H1 (cell line): ENCODE data around the gene REELD1. TPM values are rescaled to one million over a fixed set of nuclear protein-coding genes. Genes with fewer than 3 reads are reported as not detected.

Experiments used
- CTCF ChIA-PET: fragments of 300-600 bp; sonication (Branson Sonifier 250); formaldehyde crosslinking; loops from one replicate; lab custom pipeline; 2021; ENCODE audit not compliant: partially characterized antibody; lab: Charles Lee
- POLR2A ChIA-PET: fragments of 300-600 bp; sonication (Branson Sonifier 250); formaldehyde crosslinking; loops from one replicate; lab custom pipeline; 2021; ENCODE audit warnings: inconsistent platforms; ENCODE audit not compliant: partially characterized antibody; lab: Charles Lee
- DNase-seq, 2 experiments: peaks; one replicate each; pipeline versions ENCODE4 v3.0.0 to v3.0.0-alpha.2; 2010 to 2022; ENCODE audit warnings: low spot score in 2 of 2, low read depth in 1 of 2, mixed read lengths in 1 of 2
- FAIRE-seq: peaks from 2 replicates; lab custom pipeline; 2011; peaks lifted over from hg19 to GRCh38; lab: Jason Lieb, UNC
- H2AFZ ChIP-seq: 2 replicates; pipeline ENCODE4 v1.8.1; 2012; ENCODE audit warnings: low read length, inconsistent platforms
- H2AK5ac ChIP-seq: 2 replicates; pipeline ENCODE4 v1.6.1; 2013; ENCODE audit warnings: low read depth, low read length
- H2BK120ac ChIP-seq: replicated peaks from 2 replicates; pipeline ENCODE3; 2013; ENCODE audit warnings: low read depth, low read length, inconsistent platforms
- H2BK12ac ChIP-seq: 2 replicates; pipeline ENCODE4 v1.6.1; 2013; ENCODE audit warnings: low read depth, low read length
- H2BK15ac ChIP-seq: 2 replicates; pipeline ENCODE4 v1.6.1; 2013; ENCODE audit warnings: low read length
- H2BK20ac ChIP-seq: 2 replicates; pipeline ENCODE4 v1.6.1; 2013; ENCODE audit warnings: low read length
- H2BK5ac ChIP-seq: 2 replicates; pipeline ENCODE4 v1.6.1; 2013; ENCODE audit warnings: low read depth, low read length
- H3K14ac ChIP-seq: 2 replicates; pipeline ENCODE4 v1.6.1; 2013; ENCODE audit warnings: inconsistent platforms; ENCODE audit not compliant: insufficient read length
- H3K18ac ChIP-seq: 2 replicates; pipeline ENCODE4 v1.6.1; 2013; ENCODE audit warnings: low read length; ENCODE audit errors: extremely low read depth
- H3K23ac ChIP-seq: 2 replicates; pipeline ENCODE4 v1.6.1; 2013; ENCODE audit warnings: inconsistent platforms; ENCODE audit not compliant: insufficient read length
- H3K23me2 ChIP-seq: 2 replicates; pipeline ENCODE4 v1.6.1; 2013; ENCODE audit warnings: low read depth, low read length
- H3K27ac ChIP-seq: 2 replicates; pipeline ENCODE4 v1.6.1; 2011; ENCODE audit warnings: low read depth, low read length, inconsistent platforms
- H3K27me3 ChIP-seq, 4 experiments: replicated peaks in 1 of 4; 1 replicate in 1 of 4; 2 replicates in 3 of 4; pipeline versions ENCODE4 v1.6.1 to v1.8.1; 2011 to 2013; ENCODE audit warnings: low read length in 3 of 4, mild to moderate bottlenecking in 3 of 4, inconsistent platforms in 2 of 4, mixed read lengths in 2 of 4, moderate library complexity in 1 of 4; ENCODE audit not compliant: control insufficient read depth in 3 of 4, insufficient read depth in 3 of 4; ENCODE audit errors: extremely low read depth in 1 of 4
- H3K36me3 ChIP-seq, 4 experiments: 2 replicates each; pipeline versions ENCODE4 v1.6.1 to v1.8.1; 2011 to 2013; ENCODE audit warnings: mild to moderate bottlenecking in 4 of 4, low read length in 3 of 4, moderate library complexity in 2 of 4, control low read depth in 1 of 4, inconsistent platforms in 1 of 4; ENCODE audit not compliant: insufficient read depth in 4 of 4, control insufficient read depth in 2 of 4
- H3K4ac ChIP-seq: replicated peaks from 2 replicates; pipeline ENCODE3; 2013; ENCODE audit warnings: low read length, low read depth, mixed read lengths, inconsistent platforms; ENCODE audit not compliant: insufficient read length
- H3K4me1 ChIP-seq, 4 experiments: replicated peaks in 1 of 4; 1 replicate in 1 of 4; 2 replicates in 3 of 4; pipeline versions ENCODE4 v1.6.1 to v1.8.1; 2011 to 2013; ENCODE audit warnings: low read length in 3 of 4, inconsistent platforms in 2 of 4, mixed read lengths in 1 of 4; ENCODE audit not compliant: insufficient read depth in 4 of 4, control insufficient read depth in 3 of 4
- H3K4me2 ChIP-seq, 2 experiments: 2 replicates each; pipeline versions ENCODE4 v1.6.1 to v1.8.1; 2011 to 2013; ENCODE audit warnings: low read depth in 2 of 2, low read length in 2 of 2, control low read depth in 1 of 2, inconsistent platforms in 1 of 2, mild to moderate bottlenecking in 1 of 2; ENCODE audit not compliant: insufficient read depth in 1 of 2
- H3K4me3 ChIP-seq, 4 experiments: fragments of 200-600, 300-600 bp in 1 of 4; sonication (generic), shearing (Covaris generic), sonication (Bioruptor Twin) in 1 of 4; 2 replicates each; pipeline versions ENCODE4 v1.5.1 to v1.8.1; 2011 to 2016; ENCODE audit warnings: low read length in 4 of 4, low read depth in 3 of 4, control low read depth in 2 of 4, inconsistent platforms in 2 of 4, mild to moderate bottlenecking in 2 of 4, mixed read lengths in 1 of 4, moderate library complexity in 1 of 4; ENCODE audit not compliant: insufficient read depth in 2 of 4; ENCODE audit errors: extremely low read depth in 1 of 4
- H3K56ac ChIP-seq: replicated peaks from 2 replicates; pipeline ENCODE3; 2013; ENCODE audit warnings: low read depth, mild to moderate bottlenecking, mixed read lengths, low read length, inconsistent platforms; ENCODE audit not compliant: insufficient read length
- H3K79me1 ChIP-seq: 2 replicates; pipeline ENCODE4 v1.6.1; 2013; ENCODE audit warnings: low read depth, low read length, control low read depth
- H3K79me2 ChIP-seq, 2 experiments: 2 replicates each; pipeline versions ENCODE4 v1.6.1 to v1.8.1; 2012 to 2013; ENCODE audit warnings: low read length in 2 of 2, mild to moderate bottlenecking in 2 of 2, inconsistent platforms in 1 of 2; ENCODE audit not compliant: insufficient read depth in 2 of 2, control insufficient read depth in 1 of 2
- H3K9ac ChIP-seq, 4 experiments: replicated peaks in 1 of 4; 1 replicate in 1 of 4; 2 replicates in 3 of 4; pipeline versions ENCODE4 v1.6.1 to v1.8.1; 2011 to 2013; ENCODE audit warnings: low read depth in 3 of 4, low read length in 3 of 4, control low read depth in 2 of 4, mild to moderate bottlenecking in 2 of 4, moderate library complexity in 2 of 4, inconsistent platforms in 1 of 4; ENCODE audit errors: extremely low read depth in 1 of 4
- H3K9me3 ChIP-seq, 2 experiments: 2 replicates each; pipeline versions ENCODE4 v1.6.1 to v1.8.1; 2012 to 2013; ENCODE audit warnings: mild to moderate bottlenecking in 2 of 2, moderate library complexity in 2 of 2, control low read depth in 1 of 2, inconsistent platforms in 1 of 2, low read depth in 1 of 2, low read length in 1 of 2, mixed read lengths in 1 of 2; ENCODE audit not compliant: insufficient read depth in 2 of 2
- H4K20me1 ChIP-seq, 2 experiments: replicated peaks in 1 of 2; 2 replicates each; pipeline versions ENCODE3 to v1.8.1; 2011 to 2013; ENCODE audit warnings: inconsistent platforms in 2 of 2, low read length in 2 of 2, mild to moderate bottlenecking in 1 of 2; ENCODE audit not compliant: insufficient read depth in 2 of 2, control insufficient read depth in 1 of 2
- H4K5ac ChIP-seq: 2 replicates; pipeline ENCODE4 v1.6.1; 2013; ENCODE audit warnings: low read length, low read depth, mixed read lengths, inconsistent platforms; ENCODE audit not compliant: insufficient read length
- H4K8ac ChIP-seq: 2 replicates; pipeline ENCODE4 v1.8.0; 2013; ENCODE audit warnings: mild to moderate bottlenecking, moderate library complexity, low read length, inconsistent platforms; ENCODE audit not compliant: insufficient read depth; ENCODE audit errors: extremely low read depth
- H4K91ac ChIP-seq: replicated peaks from 2 replicates; pipeline ENCODE3; 2013; ENCODE audit warnings: low read length, mixed read lengths, inconsistent platforms; ENCODE audit not compliant: insufficient read length
- BCL11A ChIP-seq, 2 experiments: IDR thresholded peaks; one replicate each; pipeline ENCODE4 v1.6.1; 2011; ENCODE audit warnings: low read depth in 2 of 2, low read length in 2 of 2, mild to moderate bottlenecking in 2 of 2
- YY1 ChIP-seq: IDR thresholded peaks from 2 replicates; pipeline ENCODE4 v1.6.1; 2011; ENCODE audit warnings: low read depth, mild to moderate bottlenecking, low read length
- polyA plus RNA-seq, 7 experiments: library from polyadenylated mRNA; depleted of rRNA in 3 of 7; stranded (reverse) in 5 of 7; unstranded in 2 of 7; fragments of >200 nt in 5 of 7; fragments of 200-250 nt in 2 of 7; gene quantifications; 1 replicate in 5 of 7; 2 replicates in 1 of 7; 4 replicates in 1 of 7; pipeline versions ENCODE4 v1.2.1 to v1.2.3, GENCODE V29; 2011 to 2013; ENCODE audit warnings: missing spikeins in 2 of 7, mixed read lengths in 2 of 7
- total RNA-seq: library from RNA; stranded (reverse); fragmentation: NEBNext Ultra II Directional; extraction: Animal tissue kit (Norgen Biotek cat#: 25700); gene quantifications from 2 replicates; pipeline ENCODE4 v1.2.1, GENCODE V29; 2021

REELD1 gene
- total and polyA plus RNA-seq, 2 of the 8 experiments (the other 6 are each of a cell fraction or from before 2014, with no cell fraction given): 0.03 TPM; not detected in 1

GRCh38 chr4:146229406-146229805 lies 15.1 kb downstream of the REELD1 start:
- no peak overlapping the region for H4K5ac ChIP-seq
- H3K27ac ChIP-seq: no peak overlapping the region
- no peak overlapping the region for H2BK5ac ChIP-seq
- H4K8ac ChIP-seq: no peak overlapping the region
- H2AK5ac ChIP-seq: no peak overlapping the region
- H4K20me1 ChIP-seq: no peaks in the 10 kb centered on the region
- no peak overlapping the region for H3K14ac ChIP-seq
- no peak overlapping the region for H3K4me2 ChIP-seq
- H2BK20ac ChIP-seq: no peak overlapping the region
- no peaks in the 10 kb centered on the region for H3K4me1 ChIP-seq
- no peak overlapping the region for H3K4ac ChIP-seq
- no peaks in the 10 kb centered on the region for H3K23me2 ChIP-seq
- H3K27me3 ChIP-seq: no peaks in the 10 kb centered on the region
- no peaks in the 10 kb centered on the region for H3K36me3 ChIP-seq
- FAIRE-seq (no peak), DNase-seq (no peak)
- H3K79me1 ChIP-seq: no peaks in the 10 kb centered on the region
- no peak overlapping the region for H2BK15ac ChIP-seq
- H3K18ac ChIP-seq: no peak overlapping the region
- H3K9ac ChIP-seq: no peak overlapping the region
- ChIA-PET POLR2A (no interaction called here), CTCF (interaction anchor here (0.8 to 1.5 kb wide), 4 partner anchors 11 to 396 kb away, joined by 3 to 8 read pairs (median 3); no protein-coding TSS in a partner anchor)
- no peak overlapping the region for H2AFZ ChIP-seq
- no peaks in the 10 kb centered on the region; a peak in 1 of 4 replicates for H3K9me3 ChIP-seq
- H3K56ac ChIP-seq: no peak overlapping the region
- no peaks in the 10 kb centered on the region for H3K79me2 ChIP-seq
- no peak overlapping the region for H3K4me3 ChIP-seq
- H4K91ac ChIP-seq: no peak overlapping the region
- no peak overlapping the region for H2BK120ac ChIP-seq
- H3K23ac ChIP-seq: no peak overlapping the region
- no peak overlapping the region for H2BK12ac ChIP-seq
- no peak for TF ChIP-seq BCL11A (IDR thresholded peaks at IDR 0.05; ENCODE audit: low read depth in 2 of 2, low read length in 2 of 2)
- no peak for TF ChIP-seq YY1
